Activated T-helper 1 cell treated with anti-CD3 and anti-CD28 coated beads, Interleukin-12 subunit alpha, Interleukin-12 subunit beta, Interleukin-2, Interleukin-4 antibody, amounts not matched to agents 30 ng/mL and 10 ng/mL and 1 ng/mL, durations not matched to agents 14 hours and 24 hours and 36 hours (primary cell): ENCODE results near the gene ISYNA1. TPM values are rescaled to one million over a fixed set of nuclear protein-coding genes. Genes with fewer than 3 reads are reported as not detected.
A peak's percentile ranks its signal among the peaks of the same experiment; 100 is the strongest.

Source experiments
- DNase-seq: peaks from one replicate; pipeline ENCODE4 v3.0.0; 2021; ENCODE audit warnings: low spot score
- H3K27ac Mint-ChIP-seq: one replicate; pipeline ENCODE4 v1.8.0; 2021; ENCODE audit warnings: mild to moderate bottlenecking, mixed read lengths
- H3K27me3 Mint-ChIP-seq: one replicate; pipeline ENCODE4 v1.8.0; 2022; ENCODE audit warnings: mild to moderate bottlenecking, moderate library complexity, mixed read lengths; ENCODE audit not compliant: insufficient read depth
- H3K36me3 Mint-ChIP-seq: one replicate; pipeline ENCODE4 v1.8.0; 2021; ENCODE audit warnings: low read depth, mixed read lengths
- H3K4me1 Mint-ChIP-seq: one replicate; pipeline ENCODE4 v1.8.0; 2021; ENCODE audit warnings: low read depth, mixed read lengths
- H3K4me3 Mint-ChIP-seq: one replicate; pipeline ENCODE4 v1.8.0; 2021; ENCODE audit warnings: mild to moderate bottlenecking, moderate library complexity, mixed read lengths
- H3K9me3 Mint-ChIP-seq: one replicate; pipeline ENCODE4 v1.8.0; 2021; ENCODE audit warnings: mixed read lengths
- intact Hi-C: fragments of 100-400 bp; cut with micrococcal nuclease; formaldehyde crosslinking; loops from one replicate; pipeline ENCODE4 v1.15.1; 2024
- total RNA-seq: library from RNA; stranded (reverse); gene quantifications from 2 replicates; pipeline ENCODE4 v1.2.3, GENCODE V29; 2022

ISYNA1 gene
- total RNA-seq, 1 donor from 2014 or later = 9.0 TPM

DNA sequence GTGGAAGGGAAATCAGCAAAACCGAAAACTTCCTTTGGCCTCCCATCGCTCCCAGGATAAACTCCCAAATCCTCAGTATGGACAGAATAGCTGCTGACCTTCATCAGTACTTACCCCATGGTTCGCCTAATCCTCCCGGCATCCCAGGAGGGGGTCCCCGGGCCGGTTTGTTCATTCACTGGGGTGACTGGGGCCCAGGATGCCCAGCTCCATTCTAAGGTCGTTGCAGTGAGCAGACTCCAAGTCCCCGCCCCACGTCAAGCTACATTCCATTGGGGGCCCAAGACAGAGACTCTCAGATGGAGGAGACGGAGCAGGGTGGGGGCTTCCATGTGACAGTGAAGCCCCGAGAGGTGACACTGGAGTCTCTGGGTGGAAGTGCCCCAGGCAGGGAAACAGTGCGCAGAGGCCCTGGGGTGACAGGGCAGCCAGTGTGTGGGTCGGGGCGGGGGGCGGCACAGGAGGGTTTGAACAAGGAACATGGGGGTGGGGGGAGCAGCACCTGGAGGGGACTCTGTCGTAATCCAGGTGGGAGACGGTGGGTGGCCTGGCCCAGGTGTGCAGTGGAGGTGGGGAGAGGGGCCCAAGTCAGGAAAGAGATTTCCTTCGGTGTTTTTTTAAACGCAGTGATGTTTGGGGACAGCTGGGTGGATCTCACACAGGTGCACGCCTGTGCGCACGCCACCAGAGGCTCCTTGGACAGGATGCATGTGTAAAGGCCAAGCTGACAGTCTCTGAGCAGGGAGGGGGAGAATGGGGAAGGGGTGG, 13.6 kb downstream of the ISYNA1 start:
- Mint-ChIP-seq H3K36me3 (peaks cover 3% of the 10 kb centered on the region), H3K4me3 (no peak overlapping the region), H3K9me3 (no peaks in the 10 kb centered on the region), H3K27ac (no peak overlapping the region), H3K4me1 (peaks cover 44% of the 10 kb centered on the region), H3K27me3 (no peaks in the 10 kb centered on the region)
- intact Hi-C loops = no loop called here
- no peak for DNase-seq

DNA sequence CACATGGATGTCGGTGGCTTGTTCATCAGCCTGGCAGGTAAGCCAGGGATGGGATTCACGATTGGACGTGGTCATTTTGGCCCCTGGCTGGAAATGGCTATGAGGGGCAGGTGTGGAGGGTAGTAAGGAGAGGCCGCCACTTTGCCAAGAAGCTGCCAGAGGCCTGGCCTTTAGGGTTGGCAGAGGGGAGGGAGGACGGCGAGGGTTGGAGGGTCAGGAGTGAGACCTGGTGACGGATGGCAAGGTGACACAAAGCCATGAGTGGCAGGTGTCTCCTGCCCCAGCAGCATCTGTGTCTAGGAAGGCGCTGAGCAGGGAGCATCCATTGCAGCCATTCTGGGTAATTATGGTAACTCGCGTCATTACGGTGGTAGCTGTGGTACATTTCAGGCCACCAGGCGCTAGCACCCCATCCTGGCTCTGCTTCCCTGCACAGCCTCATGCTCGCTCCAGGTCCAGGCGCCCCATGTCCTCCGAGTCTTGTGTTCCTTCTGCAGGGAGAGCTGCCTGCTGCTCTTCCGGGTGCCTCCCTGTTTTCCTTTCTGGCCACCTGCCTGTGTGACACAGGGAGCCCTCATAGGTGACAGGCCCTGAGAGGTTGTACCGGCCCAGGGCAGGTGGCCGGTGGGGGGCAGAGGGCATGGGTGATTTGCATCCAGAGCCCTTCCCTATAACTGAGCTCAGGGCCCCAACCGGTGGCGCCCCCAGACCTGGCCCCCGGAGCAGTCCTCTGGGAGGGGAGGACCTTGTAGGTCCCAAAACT, 14.5 kb downstream of the ISYNA1 start:
- intact Hi-C loops = no loop called here

DNA sequence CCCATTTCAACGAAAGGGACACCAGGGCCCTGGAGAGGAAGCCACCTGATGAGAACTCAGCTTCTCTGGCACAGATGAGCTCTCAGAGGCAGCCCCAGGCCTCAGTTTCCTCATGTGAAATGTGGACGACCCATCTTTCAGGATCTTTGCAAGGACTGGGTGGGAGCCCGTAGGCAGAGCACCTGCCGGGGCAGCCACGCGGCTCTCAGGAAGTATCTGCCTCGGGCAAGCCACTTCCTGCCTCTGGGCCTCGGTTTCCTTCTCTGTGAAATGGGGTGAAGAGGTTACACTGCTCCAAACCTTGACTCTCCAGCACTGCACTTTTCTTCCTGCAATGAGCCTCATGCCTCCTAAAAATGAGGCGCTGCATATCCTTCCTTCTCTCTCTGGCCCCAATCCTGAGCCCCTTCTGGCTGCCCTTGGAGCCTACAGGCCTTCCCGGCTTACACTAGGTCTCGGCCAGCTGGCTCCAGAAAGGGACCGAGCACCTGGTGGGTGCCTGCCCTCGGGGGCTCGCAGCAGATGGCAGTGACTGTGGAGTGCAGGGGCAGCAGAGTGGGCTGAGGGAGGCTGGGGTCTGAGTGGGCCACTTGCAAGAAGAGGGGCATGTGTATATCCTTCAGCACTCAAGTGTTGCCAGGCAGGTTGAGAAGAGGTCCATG, 15.3 kb downstream of the ISYNA1 start:
- peaks cover 1% of the 10 kb centered on the region for H3K27me3 Mint-ChIP-seq

More for the DNA sequence above, 14.5 kb downstream of the ISYNA1 start:
- no peak for DNase-seq
- H3K27ac Mint-ChIP-seq = peak overlapping the region; percentile 88
- peaks cover 49% of the 10 kb centered on the region for H3K4me1 Mint-ChIP-seq
- peaks cover 1% of the 10 kb centered on the region for H3K27me3 Mint-ChIP-seq
- H3K4me3 Mint-ChIP-seq = peak overlapping the region; percentile 25
- H3K9me3 Mint-ChIP-seq = no peaks in the 10 kb centered on the region
- peaks cover 3% of the 10 kb centered on the region for H3K36me3 Mint-ChIP-seq

DNA sequence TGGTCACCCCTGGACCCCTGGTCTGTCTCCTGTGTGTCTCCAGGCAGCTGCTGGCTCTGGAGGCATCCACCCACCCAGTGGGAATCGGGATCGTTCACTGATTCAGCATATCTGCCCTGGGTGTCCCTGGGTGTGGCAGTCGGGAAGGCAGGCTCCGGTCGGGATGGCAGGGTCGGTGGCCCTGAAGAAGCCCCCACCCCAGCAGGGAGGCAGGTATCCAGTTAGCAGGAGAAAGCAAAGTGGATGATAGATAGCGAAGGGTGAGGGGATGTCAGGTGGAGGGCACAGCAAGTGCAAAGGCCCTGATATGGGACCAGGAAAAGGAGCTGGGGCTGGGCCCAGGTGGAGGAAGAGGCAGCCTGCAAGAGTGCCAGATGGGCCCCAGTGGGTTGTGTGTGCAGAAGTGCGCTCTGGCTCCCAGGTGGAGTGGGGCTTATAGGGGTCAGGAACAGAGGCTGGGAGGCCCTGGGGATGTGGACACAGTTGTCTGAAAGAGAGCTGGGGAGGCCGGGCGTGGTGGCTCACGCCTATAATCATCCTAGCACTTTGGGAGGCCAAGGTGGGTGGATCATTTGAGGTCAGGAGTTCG, 16.5 kb downstream of the ISYNA1 start:
- H3K4me3 Mint-ChIP-seq = peak overlapping the region; percentile 89
- no peaks in the 10 kb centered on the region for H3K9me3 Mint-ChIP-seq
- intact Hi-C loops = loop anchor here (1.0 kb wide), 1 partner anchor 8 kb away; no protein-coding TSS in a partner anchor
- H3K4me1 Mint-ChIP-seq = peaks cover 65% of the 10 kb centered on the region
- peaks cover 5% of the 10 kb centered on the region for H3K27me3 Mint-ChIP-seq
- H3K27ac Mint-ChIP-seq = peak overlapping the region; percentile 88
- DNase-seq = no peak
- H3K36me3 Mint-ChIP-seq = peaks cover 3% of the 10 kb centered on the region

More for the DNA sequence above, 15.3 kb downstream of the ISYNA1 start:
- H3K4me3 Mint-ChIP-seq = peak overlapping the region; percentile 89
- H3K9me3 Mint-ChIP-seq = no peaks in the 10 kb centered on the region
- DNase-seq = no peak
- peaks cover 3% of the 10 kb centered on the region for H3K36me3 Mint-ChIP-seq
- peak overlapping the region; percentile 88 for H3K27ac Mint-ChIP-seq
- intact Hi-C loops = no loop called here
- H3K4me1 Mint-ChIP-seq = peaks cover 56% of the 10 kb centered on the region

DNA sequence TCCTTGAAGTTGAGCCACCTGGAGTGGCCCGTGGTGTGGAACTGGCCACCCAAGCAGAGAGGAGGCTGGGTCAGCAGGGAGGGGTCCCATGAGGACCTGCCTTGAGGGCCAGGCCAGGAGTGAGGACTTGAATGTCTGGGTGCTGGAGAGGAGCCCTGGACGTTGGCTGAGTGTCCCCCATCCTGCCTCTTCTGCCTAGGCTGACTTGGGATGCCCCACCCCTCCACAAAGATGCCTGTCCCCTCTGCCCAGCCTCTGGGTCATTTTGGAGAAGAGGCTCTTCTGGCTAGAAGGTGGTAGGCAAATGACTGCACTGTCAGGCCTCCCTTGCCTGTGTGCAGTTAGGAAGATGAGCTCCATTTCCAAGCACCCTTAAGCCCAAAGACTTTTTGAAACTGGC, 17.0 kb downstream of the ISYNA1 start:
- intact Hi-C loops = loop anchor here (1.0 kb wide), 1 partner anchor 8 kb away; no protein-coding TSS in a partner anchor
- peak overlapping the region; percentile 89 for H3K4me3 Mint-ChIP-seq
- DNase-seq = no peak

DNA sequence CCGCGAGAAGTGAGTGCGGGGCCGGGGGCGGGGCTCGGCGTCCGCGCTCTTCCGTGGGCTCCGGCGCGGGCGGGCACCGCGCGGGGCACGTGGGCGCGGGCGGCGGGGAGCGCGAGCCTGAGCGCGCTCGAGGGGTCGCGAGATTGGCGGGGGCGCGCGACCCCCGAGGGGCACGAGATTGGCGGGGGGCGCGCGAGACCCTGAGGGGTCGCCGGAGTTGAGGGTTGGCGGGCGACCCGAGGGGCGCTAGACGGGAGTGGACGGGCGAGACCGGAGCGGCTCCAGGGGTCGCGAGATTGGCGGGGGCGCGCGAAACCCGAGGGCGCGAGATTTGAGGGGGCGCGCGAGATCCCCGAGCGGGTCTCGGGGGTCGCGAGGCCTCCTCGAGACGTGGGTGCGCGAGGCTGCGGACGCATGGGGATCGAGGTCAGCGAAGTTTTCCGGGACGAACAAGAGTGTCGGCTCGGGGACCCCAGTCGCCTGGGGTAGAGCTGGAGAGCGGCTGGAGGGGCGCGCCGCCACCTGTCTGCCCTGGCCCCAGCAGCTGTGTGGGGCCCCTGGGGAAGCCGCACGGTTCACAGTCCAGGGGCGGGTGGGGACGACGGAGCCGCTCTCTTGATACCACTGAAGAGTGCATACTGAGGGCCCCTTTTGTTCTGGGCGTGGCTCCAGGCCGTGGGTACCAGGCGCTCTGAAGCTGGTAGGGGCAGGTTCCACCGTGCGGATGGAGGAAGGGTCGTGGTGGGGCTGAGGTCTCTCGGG, 18.1 kb downstream of the ISYNA1 start:
- no peak for DNase-seq
- H3K9me3 Mint-ChIP-seq = no peaks in the 10 kb centered on the region
- H3K36me3 Mint-ChIP-seq = peaks cover 4% of the 10 kb centered on the region
- intact Hi-C loops = loop anchor here (2.0 to 5.0 kb wide), 5 partner anchors 128 to 499 kb away; partner anchors contain the start of genes COPE, DDX49 and MPV17L2
- H3K27me3 Mint-ChIP-seq = peaks cover 5% of the 10 kb centered on the region
- peak overlapping the region; percentile 75 for H3K27ac Mint-ChIP-seq
- H3K4me3 Mint-ChIP-seq = peak overlapping the region; percentile 89
- H3K4me1 Mint-ChIP-seq = peaks cover 73% of the 10 kb centered on the region

More for the DNA sequence above, 17.0 kb downstream of the ISYNA1 start:
- H3K27ac Mint-ChIP-seq = peak overlapping the region; percentile 88
- H3K4me1 Mint-ChIP-seq = peaks cover 69% of the 10 kb centered on the region
- peaks cover 3% of the 10 kb centered on the region for H3K36me3 Mint-ChIP-seq
- peaks cover 5% of the 10 kb centered on the region for H3K27me3 Mint-ChIP-seq
- H3K9me3 Mint-ChIP-seq = no peaks in the 10 kb centered on the region

DNA sequence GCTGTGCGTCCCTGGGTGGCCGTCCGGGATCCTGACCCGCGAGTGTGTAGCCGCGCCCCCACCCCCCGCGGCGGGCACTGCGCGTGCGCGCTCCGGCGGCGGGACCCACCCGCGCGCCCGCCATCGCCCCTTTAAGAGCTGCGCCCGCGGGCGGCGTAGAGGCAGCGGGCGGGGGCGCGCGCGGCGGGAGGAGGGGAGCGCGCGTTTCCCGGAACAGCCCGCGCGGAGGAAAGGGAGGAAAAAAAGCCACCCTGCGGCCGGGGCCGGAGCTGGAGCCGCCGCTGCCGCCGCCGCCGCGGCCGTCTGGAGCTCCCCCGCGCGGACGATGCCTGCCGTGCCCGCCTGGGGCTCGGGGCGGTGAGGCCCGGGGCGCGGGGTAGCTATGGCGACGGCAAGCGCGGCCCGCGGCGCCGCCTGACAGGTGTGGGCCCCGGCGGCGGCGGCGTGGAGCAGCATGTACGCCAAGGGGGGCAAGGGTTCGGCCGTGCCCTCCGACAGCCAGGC, 18.7 kb downstream of the ISYNA1 start, which contains the start of gene SSBP4:
Gene SSBP4 (plus strand): TSS at position 204 of the 504 bp plus-strand sequence. CDS start 251 bp downstream, at position 455.
- intact Hi-C loops = loop anchor here (2.0 to 5.0 kb wide), 5 partner anchors 127 to 500 kb away; partner anchors contain the start of genes COPE, DDX49 and MPV17L2
- peak; percentile 75 for DNase-seq
- Mint-ChIP-seq H3K27me3 (peaks cover 5% of the 10 kb centered on the region), H3K27ac (peak within 1 kb of the TSS; percentile 82), H3K9me3 (no peaks in the 10 kb centered on the region), H3K4me1 (peaks cover 78% of the 10 kb centered on the region), H3K4me3 (peak within 1 kb of the TSS; percentile 89), H3K36me3 (peaks cover 4% of the 10 kb centered on the region)

DNA sequence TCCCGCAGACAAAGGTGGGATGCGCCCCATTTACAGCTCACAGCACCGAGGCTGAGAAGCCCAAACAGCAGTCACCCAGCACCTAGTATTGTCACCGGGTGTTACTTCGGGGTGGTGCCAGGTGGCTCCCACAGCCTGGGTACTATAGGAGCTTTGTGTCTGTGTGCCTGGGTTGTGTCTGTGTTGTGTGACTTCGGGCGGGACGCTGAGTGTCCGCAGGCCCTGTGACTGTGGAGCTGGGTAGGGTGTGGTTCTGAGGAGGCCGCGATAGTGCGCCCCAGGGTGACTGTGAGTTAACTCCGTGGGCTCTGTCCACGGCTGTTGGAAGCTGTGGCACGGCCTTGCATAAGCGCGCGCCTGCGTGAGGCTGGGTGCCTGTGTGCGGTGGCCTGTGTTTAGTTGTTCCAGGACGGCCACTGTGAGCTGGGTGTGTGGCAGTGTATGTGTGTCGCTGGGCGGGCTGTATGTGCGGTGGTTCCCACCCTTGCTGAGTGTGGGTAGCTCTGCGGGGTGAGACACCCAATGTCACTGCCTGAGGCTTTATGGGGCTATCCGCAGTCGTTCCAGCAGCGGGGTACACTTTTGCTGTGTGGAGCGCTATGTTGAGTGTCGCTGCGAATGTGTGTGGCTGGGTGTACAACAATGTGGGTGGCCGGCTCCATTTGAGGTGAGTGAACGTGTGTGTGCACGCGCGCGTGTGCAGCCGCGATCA, 19.3 kb downstream of the ISYNA1 start:
- Mint-ChIP-seq H3K4me1 (peaks cover 76% of the 10 kb centered on the region), H3K9me3 (no peaks in the 10 kb centered on the region), H3K27me3 (peaks cover 5% of the 10 kb centered on the region), H3K36me3 (peaks cover 4% of the 10 kb centered on the region), H3K27ac (peak overlapping the region; percentile 82), H3K4me3 (peak overlapping the region; percentile 82)
- DNase-seq = no peak
- intact Hi-C loops = loop anchor here (2.0 to 5.0 kb wide), 5 partner anchors 126 to 500 kb away; partner anchors contain the start of genes COPE, DDX49 and MPV17L2

DNA sequence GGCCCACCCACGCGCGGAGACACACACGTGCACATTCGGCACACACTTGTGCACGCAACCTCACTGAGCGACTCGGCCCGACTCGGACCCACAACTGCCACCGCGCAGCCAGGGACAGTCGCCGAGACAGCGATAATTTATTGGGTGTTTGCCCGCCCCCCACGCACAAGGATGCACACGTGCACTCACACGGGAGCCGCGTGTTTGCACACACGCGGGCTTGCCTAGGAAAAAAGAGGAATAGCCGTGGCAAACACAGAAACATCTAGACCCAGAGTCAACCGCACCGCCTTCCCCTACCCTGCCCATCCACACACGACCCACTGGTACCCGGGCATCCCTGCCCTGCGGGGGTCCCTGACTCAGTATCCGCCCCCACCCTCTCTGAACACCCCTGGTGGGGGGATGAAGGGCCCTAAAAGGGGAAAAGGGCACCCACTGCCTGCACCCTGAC, 19.9 kb downstream of the ISYNA1 start:
- Mint-ChIP-seq H3K36me3 (peaks cover 4% of the 10 kb centered on the region), H3K4me3 (peak overlapping the region; percentile 82), H3K9me3 (no peaks in the 10 kb centered on the region)

DNA sequence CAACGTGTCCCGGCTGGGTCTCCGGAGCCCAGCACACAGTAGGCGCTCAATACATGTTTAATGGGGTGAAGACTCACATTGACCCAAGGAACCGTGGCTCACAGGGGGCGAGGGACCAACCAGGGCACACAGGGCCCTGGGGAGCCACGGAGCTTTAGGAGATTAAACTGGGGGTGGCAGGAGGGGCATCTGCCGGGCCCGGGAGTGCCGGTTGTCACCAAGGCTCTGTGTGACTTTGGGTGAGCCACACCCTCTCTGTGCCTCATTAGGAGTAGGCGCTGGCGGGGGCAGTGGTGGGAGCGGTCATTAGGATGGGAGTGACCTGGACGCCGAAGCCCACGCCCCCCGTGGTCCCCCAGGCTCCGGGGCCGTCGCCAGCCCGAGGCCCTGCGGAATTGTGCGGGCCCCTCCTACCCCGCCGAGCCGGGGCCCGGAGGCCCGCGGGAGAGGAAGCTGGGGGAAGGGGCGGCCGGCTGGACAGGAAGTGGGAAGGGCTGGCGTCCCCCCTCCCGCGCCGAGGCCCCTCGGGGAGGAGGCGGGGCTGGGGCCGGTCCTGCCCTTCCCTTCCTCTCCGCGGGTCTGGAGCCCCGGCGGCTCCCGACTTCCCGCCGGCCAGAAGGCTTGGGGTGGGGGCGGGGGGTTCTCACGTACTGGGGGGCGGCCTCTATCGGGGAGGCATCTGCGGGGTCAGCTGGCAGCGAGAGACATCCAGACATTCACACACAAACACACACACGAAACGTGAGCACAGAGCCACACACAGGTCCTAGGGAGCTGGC, 20.5 kb downstream of the ISYNA1 start:
- peaks cover 68% of the 10 kb centered on the region for H3K4me1 Mint-ChIP-seq
- intact Hi-C loops = loop anchor here (2.0 to 5.0 kb wide), 5 partner anchors 125 to 501 kb away; partner anchors contain the start of genes COPE, DDX49 and MPV17L2
- H3K36me3 Mint-ChIP-seq = peaks cover 2% of the 10 kb centered on the region
- peak overlapping the region; percentile 92 for H3K27ac Mint-ChIP-seq
- DNase-seq = peak; percentile 39
- H3K9me3 Mint-ChIP-seq = no peaks in the 10 kb centered on the region
- peaks cover 9% of the 10 kb centered on the region for H3K27me3 Mint-ChIP-seq
- H3K4me3 Mint-ChIP-seq = peak overlapping the region; percentile 82

More for the DNA sequence above, 19.9 kb downstream of the ISYNA1 start:
- intact Hi-C loops = loop anchor here (2.0 to 5.0 kb wide), 5 partner anchors 126 to 501 kb away; partner anchors contain the start of genes COPE, DDX49 and MPV17L2
- H3K4me1 Mint-ChIP-seq = peaks cover 74% of the 10 kb centered on the region
- peak overlapping the region; percentile 82 for H3K27ac Mint-ChIP-seq
- H3K27me3 Mint-ChIP-seq = peaks cover 5% of the 10 kb centered on the region
- DNase-seq = no peak
